HG03378 (cell line): ENCODE measurements around the gene ATRAID.

Experiments
- ATAC-seq: cut with Tn5 transposase; IDR thresholded peaks from one replicate; pipeline ENCODE4 v1.9.1; 2021; ENCODE audit warnings: mild to moderate bottlenecking, moderate library complexity; ENCODE audit not compliant: unreplicated experiment

The ATRAID gene

DNA sequence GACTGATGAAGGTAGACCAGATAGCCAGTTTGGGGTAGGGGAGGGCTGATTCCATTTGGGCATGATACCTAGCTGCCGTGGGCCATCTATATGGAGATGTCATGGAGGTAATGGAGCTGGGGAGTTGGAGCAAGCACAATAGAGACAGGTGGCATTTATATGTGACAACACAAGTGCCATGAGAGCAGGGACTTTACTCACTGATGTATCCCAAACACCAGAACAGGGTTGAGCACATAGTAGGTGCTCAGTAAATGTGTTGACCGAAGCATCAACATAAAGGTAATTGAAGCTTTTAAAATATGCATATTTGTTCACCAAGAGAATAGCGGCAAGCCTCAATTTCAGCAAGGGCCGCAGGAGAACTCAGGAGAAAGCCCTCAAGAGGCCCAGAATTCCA is 36.1 kb downstream of the ATRAID start:
- no peak for ATAC-seq

DNA sequence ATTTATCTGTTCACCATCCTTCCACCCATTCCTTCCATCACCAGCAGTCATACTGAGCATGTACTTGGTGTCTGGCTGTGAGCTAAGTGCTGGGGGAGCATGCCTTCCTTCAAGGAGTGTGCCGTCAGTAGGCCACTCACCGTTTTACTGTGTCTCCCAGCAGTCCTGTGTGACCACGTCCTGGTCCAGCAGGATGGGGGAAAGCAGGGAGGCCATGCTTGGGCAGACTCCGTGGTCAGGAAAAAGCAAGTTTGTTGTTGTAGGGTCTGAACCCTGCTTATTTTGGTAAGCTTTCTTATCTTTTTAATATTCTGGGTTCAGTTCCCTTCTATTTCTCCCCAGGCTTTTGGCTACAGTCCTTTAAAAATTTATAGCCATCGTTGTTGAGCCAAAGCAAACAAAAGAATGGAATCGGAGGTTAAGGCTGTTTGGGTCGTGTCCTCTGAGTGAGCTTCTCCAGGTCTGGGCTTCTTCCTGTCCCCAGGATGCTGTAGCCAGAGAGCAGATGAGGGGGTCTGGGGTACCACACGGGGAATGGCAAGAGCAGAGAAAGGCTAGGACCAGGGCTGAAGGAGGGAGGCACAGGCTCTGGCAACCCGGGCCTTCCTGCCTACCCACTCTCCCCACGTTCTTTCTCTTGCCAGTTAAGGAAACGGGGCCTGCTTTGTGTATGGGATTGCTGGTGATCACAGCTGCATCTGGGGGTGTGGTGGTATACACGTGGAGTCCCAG is 37.5 kb downstream of the ATRAID start:
- ATAC-seq: no peak

DNA sequence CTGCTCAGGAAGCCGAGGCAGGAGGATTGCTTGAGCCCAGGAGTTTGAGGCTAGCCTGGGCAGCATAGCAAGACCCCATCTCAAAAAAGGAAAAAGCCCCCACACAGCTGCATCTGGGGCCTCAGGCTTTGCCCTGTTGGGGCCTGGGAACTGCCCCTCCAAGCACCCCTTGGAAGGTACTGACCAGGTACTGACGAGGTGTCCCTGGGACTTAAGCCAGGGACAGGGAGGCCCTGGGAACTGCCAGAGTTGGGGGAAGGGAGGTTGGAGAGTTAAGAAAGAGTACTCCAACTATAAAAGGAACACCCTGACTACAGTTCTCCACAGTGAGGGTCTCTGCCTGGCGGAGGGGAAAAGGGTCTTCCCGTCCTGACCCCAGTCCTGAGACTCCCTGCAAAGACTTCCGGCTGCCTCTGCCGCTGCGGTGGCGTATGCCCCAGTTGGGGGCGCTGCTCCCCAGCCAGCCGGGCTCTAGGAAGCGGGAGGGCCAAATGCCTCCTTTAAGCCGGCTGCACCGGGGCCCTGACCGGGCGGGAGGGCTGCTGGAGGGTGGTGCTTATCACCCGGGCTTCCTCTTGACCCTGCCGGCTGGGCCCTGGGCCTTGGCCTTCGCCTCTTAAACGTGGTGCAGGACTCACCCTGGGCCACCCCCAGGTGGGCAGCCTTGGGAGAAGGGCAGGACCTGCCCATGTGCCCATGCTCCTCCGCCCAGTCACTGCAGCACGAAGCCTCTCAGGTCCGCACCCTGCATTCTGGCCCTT is 38.2 kb downstream of the ATRAID start:
- no peak for ATAC-seq

DNA sequence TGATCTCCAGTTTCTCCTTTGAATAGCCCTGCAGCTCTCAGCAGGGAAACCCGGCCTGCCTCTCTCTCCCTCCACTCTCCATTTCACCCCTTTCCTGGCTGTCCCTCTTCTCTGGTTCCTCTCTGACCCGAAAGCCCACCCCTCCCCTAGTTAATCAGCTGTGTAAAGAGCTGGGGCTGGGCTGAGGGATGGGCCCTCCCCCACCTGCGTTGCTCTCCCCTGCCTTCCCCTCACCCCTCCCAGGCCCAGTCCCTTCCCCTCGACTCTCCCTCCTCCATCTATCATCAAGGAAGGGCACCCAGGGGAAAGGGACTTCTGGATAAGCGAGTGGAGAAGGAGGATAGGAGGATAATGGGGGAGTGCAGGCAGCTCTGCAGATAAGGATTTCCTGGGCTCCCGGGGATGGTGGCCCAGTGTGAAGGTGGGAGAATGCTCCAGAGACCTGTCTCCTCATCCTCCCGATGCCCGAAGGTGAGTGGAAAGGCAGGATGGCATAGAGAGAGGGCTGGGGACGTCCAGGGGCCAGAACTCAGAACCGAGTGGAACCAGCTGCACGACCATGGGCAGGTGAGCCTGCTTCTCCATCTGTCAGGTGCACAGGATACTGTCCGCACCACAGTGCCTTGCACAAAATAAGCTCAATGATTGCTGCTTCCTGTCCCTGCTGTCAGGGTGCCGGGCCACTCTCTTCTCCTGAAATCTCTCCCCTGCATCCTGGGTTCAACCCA is 39.0 kb downstream of the ATRAID start:
- no peak for ATAC-seq

DNA sequence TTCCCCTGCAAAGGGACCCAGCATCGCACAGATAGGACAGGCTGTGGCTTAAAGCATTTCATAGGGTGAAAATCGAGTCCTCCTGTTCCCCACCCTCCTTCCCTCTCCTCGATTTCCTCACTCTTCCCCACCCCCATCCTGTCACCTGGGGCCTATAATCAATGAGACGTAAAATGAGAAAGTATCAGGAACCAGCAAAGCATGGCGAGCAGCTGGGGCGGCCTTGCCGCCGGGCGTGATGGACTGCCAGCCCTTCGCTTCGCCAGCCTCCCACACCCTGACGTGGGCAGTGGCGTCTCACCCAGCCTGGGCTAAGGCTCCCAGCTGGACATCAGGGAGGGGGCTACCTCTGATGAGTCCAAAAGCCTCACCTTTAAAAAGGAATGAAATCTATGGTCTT is 39.9 kb downstream of the ATRAID start:
- ATAC-seq: no peak

DNA sequence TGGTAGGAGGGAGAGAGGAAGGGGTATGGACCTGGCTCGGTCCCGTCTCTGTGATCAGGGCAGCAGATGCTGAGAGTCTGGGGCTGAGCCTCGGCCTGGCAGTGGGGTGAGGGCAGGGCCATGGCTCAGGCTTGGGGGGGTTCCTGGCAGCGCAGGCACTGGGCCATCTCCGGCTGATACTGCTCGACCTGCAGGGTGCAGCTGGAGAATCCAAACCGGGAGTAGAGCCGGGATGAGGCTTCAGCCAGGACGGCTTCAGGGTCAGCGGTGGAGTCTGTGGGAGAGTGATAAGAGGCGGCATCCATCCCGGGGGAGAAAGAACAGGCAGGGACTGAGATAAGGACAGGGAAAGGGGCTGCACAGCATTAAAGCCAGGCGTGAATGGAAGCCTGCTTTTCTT is 43.3 kb downstream of the ATRAID start:
- no peak for ATAC-seq

DNA sequence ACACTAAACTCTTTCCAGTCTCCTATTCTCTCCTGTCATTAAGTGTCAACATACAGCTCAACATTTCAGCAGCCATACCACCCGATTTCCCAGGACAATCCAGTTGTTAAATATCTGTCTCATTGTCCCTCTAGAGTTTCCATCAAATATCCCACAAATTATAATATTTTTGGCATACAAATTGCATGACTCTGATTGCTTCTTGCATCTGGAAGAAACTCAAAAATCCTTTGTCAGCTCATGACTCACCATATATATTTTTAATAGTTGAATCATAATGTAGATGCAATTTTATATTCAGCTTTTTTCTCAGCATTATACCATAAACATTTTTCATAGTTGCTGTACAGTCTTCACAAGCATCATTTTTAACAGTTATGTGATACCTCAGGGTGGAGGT is 43.8 kb downstream of the ATRAID start:
- ATAC-seq: no peak

DNA sequence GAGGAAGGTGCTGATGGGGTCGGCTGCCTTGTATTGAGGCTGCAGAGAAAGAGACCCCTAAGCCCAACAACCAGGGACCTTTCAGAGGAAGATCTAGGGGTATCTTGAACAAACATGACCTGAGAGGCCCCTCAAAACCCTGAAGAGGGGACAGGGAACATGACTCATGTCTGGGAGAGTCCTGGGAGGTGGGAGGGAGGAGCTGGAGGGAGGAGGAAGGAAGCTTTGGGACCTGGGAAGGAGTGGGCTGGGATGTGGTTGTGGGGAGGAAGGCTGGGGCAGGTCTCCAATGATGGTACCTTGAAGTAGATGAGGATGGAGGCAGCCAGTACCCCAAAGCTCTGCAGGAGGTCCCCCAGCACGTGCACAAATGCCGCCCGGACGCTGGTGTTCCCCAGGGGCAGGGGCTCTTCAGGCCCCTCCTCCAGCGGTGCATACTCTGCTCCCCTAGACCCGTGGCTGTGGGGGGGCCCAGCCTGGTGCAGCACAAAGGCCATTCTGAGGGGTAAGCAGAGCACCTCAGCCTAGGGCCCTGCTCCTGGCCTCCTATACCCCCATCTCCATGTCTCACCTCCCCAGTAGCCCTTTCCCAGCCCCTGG is 45.1 kb downstream of the ATRAID start:
- no peak for ATAC-seq

DNA sequence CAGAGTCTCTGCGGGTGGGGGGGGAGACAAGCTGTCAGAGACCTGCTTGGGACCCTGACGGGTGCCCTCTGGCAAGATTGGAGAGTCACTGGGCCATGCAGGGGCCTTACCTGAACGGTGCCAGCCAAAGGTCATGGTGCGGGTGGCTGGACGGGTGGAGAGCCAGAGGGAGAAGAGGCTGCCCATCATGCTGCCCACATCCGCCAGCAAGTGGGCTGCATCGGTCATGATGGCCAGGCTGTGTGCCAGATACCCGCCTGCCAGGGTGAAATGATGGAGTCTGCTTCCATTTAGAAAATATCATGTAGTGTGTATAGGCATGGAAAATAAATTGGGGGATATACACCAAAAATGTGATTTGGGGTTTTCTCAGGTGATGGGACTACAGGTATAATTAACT is 46.2 kb downstream of the ATRAID start:
- ATAC-seq: no peak

DNA sequence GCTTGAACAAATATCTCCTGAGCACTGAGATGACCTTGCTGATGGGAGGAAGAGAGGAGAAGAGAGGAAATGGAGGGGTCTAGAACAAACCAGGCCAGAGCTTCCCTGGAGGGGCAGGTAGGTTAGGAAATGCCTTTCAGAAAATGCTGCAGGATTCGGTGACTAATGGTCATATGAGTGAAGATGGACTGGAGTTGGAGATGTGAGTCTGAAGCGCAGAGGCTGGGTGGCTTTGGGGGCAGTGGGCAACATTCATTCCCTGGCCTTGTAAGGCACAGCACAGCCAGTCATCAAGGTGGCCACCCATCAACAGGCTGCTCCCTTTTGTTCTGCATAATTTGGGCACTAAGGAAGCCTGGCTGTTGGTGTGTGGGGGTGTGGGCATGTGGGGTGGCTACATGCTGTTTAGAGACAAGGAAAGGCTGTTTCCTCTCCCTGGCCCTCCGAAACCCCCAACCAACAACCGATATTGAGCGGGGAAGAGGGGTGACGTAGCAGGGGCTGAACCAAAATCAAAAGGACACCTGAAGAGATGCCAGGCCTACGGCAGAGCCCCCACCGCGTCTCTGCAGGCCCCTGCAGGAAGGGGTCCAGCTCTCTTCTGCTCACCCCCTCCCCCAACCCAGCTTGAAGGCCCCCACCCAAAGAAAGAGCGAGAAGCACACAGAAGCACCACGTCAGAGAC is 49.5 kb downstream of the ATRAID start:
- no peak for ATAC-seq

DNA sequence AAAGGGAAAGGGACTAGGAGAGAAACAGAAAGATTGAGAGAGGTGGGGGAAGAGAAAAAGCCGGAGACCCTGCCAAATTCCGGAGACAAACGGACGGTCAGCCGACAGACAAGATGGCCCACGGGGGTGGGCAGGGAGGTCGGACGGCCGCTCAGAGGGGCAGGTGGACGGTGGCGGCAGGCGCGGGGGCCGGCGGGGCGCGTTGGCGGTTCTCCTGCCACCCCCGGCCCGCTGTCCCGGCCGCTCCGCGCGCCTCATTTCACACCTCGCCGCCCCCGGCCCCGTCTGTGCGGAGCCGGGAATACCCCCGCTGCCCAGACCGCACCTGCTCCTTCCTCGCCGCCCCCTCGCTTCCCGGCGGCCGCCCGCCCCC is 50.1 kb downstream of the ATRAID start:
- ATAC-seq: no peak

DNA sequence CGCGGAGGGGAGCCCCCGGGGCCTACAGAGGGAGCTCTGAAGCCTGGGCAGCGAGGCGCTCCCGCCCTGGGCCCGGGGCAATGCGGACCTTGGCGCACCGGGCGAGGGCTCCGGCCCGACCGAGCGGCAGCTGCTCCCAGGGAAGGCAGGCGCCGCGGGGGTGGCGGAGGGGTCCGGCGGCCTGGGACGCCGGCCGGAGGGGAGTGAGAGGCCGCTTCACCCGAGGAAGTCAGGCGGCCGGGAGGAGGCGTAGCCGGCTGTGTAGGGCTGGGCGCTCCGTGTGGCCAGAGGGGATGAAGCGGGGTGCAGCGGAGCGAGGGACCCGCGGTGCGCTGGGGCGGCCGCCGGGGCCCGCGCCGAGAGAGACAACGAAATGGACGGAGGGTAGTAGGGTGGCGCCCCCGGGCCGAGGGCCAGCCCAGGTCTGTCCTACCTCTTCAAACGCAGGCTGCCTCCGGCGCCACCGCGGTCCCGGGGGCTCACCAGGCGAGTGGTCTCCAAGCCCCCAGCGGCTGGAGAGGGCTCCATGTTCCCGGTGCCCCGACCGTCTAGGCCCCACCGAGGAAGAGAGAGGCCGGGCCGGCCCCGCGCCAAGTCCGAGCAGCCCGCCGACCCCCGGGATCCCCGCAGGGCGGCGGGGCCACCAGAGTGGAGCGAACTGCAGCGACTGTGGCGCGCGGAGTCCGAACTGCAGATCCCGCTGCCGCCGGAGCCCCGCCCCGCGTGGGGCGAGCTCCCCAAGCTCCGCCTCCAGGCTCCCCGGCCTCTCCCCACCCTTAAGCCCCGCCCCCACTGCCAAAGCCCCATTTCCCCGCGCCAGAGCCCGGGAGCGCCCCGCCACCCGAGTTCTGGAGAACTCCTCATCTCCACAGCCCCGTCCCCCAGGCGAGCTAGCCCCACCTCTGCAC is 50.8 kb downstream of the ATRAID start, which contains the start of gene SLC30A3:
Gene SLC30A3, minus strand, starts transcription at position 669 of the 908 bp plus-strand sequence. Its CDS starts 141 bp downstream, at position 528.
- ATAC-seq: no peak

DNA sequence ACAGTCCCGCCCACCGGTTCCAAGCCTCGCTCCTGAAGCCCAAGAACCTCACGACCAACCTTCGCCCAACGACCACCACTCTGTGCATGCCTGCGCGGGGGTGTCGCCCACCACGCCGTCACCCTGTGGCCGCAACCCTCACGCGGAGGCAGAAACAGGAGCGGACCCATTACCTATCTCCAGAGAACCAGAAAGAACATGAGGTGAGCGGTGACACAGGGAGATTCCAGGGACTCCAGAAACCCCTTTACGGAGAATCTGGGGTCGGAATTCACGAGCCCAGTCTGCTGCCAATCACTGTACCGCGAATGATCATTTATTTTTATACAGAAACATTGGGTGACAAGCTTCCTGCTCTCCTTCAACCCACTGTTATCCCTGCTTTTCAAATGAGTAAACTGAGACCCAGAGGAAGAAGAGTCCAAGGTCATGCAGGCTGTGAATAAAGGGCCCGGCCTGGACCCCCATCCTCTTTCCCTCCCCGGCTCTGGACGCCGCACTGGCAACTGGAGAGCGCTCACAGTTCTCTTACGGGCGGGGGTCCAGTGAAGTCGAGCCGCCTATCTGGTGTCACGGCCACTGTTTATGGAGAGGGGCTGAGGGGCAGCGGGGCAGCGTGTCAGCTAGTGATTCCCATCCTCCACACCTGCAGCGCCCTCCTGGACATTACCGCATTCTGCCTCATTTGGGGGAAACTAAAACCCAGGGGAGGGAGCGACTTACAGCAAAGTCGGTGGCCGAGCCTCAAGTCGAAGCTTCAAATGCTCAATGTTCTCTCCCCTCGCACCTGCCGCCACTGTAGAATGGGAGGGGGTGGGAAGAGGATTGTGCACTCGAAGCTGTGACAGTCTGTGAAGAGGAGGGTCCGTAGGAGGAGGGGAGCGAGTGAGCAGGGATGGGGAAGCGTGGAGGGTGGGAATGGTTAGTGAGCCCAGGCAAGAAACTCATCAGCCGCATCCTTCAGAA is 51.7 kb downstream of the ATRAID start:
- ATAC-seq: no peak

DNA sequence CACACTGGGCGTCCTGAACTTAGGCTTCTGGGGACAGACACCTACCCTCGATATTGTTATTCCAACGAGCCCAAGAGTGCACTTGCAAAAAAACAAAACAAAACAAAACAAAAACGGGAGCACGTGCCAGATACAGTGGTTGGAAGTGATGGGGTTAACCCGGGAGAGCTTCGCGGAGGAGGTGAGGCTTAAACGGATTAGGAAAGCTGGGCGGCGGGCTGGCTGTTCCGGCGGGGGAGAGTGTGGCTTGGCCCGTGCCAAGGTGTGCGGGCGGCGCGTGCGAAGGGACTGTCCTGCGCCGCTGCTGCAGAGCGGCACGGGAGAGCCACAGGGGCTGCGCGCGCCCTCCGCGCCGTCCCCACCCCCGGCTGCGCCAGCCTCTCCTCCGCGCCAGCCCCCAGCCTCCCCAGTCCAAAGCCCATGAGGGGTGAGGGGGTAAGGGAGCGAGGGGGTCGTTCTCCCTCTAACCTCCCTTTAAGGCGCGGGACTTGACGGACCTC is 52.5 kb downstream of the ATRAID start:
- ATAC-seq: no peak

DNA sequence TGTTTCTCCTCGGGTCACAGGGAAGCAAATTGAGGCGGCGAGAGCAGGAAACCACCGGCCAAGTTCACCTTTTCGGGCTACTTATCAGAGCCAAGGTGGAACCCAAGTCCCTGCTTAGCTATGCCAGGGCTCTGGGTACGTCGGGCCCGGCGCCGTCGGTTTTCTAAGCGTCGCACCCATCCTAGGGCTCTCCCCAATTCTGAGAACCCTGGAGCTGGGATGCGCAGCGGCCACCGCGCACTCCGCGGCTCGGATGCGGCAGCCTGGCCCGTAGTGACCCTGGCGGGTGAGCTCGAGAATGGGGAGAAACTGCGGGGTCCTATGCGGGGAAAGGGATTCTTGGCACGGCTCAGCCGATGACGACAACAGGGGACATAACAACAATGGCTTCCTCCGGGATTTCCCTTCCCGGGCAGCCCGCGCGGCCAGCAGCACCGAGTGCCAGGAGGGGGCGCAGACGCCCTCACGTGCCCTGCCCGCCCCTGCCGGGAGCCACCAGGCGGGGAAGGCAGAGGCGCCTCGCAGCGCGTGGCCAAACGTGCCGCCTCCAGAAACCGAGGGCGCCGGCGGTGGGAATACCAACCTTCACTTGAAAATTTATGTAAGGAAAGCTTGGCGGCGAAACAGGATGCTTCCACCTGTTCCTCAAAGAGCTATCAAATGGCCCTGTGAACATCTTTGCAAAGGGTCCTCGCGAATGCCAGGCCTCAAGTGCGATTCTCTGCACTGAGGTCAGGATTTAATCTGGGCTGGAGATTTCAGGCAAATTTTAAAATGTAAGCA is 53.1 kb downstream of the ATRAID start:
- ATAC-seq: no peak

DNA sequence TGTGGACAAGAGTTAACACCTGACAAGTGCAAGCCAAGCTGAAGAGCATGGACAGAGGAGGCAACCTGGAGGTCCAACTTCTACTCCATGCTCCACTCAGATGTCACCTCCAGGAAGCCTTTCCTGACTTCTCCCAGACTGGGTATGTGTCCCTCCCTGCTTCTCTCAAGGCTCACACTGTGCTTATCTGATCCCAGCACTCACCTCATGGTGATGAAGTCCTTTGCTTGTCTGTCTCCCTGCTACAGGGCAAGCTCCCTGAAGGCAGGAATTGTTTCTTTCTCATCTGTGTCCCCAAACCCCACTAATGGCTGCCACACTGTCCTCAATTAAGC is 53.7 kb downstream of the ATRAID start:
- ATAC-seq: no peak
